CD4-positive, alpha-beta T cell treated with Interleukin-6 for 4 hours (primary cell): ENCODE results near the gene SEMA5A.
A peak's percentile ranks its signal among the peaks of the same experiment; 100 is the strongest.

Experiments used
- DNase-seq: peaks from one replicate; pipeline ENCODE4 v3.0.0-alpha.2; 2020; ENCODE audit warnings: mixed read lengths

SEMA5A gene

GRCh38 chr5:9547122-9547947, 1.5 kb upstream of the SEMA5A start:
- DNase-seq: no peak

DNA sequence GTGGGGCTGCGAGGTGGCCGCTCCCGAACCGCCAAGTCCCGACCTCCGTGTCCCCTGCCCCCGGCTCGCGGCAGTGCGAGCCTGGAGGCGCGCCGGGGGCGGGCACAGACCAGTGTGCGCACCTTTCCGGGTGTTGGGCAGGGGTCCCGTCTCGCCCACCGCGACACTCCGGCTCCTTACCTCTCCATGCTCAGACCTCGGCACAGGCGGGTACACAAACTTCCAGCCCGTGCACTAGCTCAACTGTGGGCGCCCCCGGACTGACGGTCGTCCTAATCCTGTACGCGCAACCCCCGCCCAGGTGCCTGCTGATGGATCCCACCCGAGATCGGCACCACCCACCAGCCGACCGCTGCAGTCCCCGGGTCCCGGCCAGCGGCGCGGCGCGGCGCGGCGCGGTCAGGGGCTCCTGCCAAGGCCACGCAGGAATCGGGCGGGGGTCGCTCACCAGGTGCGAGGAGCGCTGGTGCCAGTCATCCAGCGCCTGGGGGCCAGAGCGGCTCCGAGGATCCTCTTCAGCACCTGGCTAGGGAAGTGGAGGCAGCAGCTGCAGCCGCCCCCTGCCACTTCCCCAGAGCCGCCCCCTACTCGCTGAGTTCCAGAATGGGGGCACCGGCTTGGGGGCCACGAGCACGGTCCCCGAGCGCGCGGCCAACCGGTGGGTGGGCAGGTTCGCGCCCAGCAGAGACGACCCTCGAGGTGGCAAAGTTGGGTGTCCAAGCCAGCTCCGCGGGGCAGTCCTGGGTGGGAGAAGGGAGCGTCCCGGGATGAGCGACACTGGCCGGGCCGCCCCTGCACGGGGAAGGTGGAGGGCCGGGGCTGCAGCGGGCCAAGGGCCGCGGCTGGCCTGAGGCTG, 511 bp downstream of the SEMA5A start:
- DNase-seq: no peak

GRCh38 chr5:9544502-9545135, 1.3 kb downstream of the SEMA5A start:
- DNase-seq: peak; percentile 49

- no peak for DNase-seq
These were observed 1.8 kb downstream of the SEMA5A start for GRCh38 chr5:9544056-9544455.

GRCh38 chr5:9543311-9543920, 2.5 kb downstream of the SEMA5A start:
- DNase-seq: no peak

DNA sequence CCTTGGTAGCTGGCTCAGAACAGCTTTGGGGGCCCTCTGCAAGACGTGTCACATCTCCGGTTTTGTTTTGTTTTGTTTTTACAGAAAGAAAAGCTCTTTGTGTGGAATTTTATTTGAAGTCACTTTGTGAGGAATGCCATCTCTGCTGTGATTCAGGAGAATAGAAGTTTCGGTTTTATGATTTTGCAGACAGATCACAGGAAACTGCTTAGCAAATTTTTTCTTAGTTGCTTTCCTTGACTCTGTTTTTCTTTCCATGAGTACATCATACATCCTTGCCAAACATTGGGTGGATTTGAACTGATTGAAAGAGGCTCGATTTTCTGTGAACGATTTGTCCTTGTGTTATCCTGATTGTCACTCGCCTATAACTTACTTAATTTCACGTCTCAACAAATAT, 5.1 kb downstream of the SEMA5A start:
- no peak for DNase-seq

DNA sequence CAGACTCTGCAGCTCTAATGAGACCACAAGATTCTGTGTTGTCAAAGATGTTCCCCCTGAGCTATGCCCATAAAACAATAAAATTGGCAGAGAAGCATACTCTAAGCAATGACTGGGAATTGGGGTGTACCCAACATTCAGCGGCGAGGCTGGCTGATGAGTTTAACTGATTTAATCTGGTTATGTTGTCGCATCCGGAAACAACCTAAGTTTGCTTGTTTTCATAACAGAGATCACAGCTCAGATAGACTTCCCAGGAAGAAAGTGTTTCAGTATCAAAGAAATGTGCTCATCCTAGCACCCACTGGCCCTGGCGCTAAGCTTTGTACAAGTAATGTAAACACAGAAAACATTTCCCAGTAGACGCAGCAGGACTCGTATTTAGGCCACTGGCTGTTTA, 7.4 kb downstream of the SEMA5A start:
- no peak for DNase-seq

- no peak for DNase-seq
These were observed 8.4 kb downstream of the SEMA5A start for GRCh38 chr5:9537223-9538141.

GRCh38 chr5:9536717-9537116, 9.2 kb downstream of the SEMA5A start:
- no peak for DNase-seq

GRCh38 chr5:9534881-9535517, 10.9 kb downstream of the SEMA5A start:
- DNase-seq: no peak

GRCh38 chr5:9533562-9534364, 12.1 kb downstream of the SEMA5A start:
- DNase-seq: no peak

DNA sequence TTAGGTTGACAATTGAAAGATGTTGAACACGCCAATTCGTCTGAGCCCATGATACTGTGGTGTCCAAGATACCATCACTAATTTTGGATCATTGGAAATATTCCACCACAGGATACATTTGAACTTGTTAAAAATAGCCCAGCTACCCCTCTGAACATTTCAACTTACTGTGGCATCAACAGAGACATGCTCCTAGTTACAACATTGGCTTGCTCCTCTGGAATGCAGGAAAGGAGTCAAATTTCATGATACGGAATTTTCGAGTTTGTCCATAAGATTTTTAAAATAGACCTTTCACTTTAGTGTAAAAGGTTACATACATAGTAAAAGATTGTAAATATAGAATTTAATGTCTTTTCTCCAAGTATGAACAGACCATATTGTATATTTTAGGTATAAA, 12.8 kb downstream of the SEMA5A start:
- no peak for DNase-seq

- no peak for DNase-seq
These were observed 16.4 kb downstream of the SEMA5A start for GRCh38 chr5:9529513-9529912.

GRCh38 chr5:9529041-9529480, 16.8 kb downstream of the SEMA5A start:
- DNase-seq: no peak

- DNase-seq: no peak
These were observed 20.9 kb downstream of the SEMA5A start for GRCh38 chr5:9524941-9525340.

GRCh38 chr5:9523090-9523823, 22.6 kb downstream of the SEMA5A start:
- no peak for DNase-seq

GRCh38 chr5:9519537-9519936, 26.3 kb downstream of the SEMA5A start:
- no peak for DNase-seq

DNA sequence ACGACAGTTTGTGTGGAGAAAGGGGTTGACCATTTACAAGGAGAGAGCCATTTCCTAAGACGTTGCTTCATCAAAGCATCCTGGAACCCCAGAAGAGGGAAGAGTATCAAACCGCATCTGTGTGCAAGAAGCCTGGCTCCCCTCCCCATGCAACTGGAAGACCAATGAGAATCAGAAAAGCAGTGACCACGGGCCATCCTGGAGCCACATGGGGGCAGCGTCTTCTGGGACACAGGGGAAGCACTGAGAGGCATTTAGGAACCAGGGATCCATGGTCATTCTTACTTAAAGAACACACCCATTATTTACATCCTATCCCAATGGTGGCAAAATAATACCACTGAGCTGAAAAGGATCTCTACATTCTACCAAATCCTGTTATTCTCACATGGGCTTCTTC, 29.3 kb downstream of the SEMA5A start:
- no peak for DNase-seq

DNA sequence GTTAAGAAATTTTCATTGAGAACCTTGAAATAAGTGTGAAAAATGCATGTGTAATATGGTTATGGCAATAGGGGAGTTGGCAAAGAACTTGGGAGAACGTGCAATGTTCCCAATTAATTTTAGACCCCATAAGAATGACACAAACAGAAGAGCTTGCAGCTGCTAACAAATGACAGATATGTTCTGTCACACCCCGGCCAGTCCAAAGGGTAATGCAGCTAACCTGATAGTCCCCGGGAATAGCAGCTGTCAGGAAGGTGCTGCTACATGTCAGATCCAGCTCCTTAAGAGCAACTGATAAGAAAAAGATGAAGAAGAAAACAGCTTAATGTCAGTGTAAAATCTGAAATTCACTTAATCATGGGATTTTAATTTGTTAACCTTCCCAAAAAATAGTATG, 30.4 kb downstream of the SEMA5A start:
- DNase-seq: no peak

GRCh38 chr5:9514968-9515367, 30.9 kb downstream of the SEMA5A start:
- no peak for DNase-seq
